GM12873 (cell line): ENCODE data around the gene UNG.

Source experiments
- TF ChIP-seq, protein P1 (sequence below): IDR thresholded peaks from 2 replicates; pipeline ENCODE4 v1.5.1; 2012; ENCODE audit warnings: low read depth, mild to moderate bottlenecking, moderate library complexity, low read length, control low read depth; ENCODE audit not compliant: insufficient read depth; ENCODE audit errors: missing control alignments

The UNG gene

DNA sequence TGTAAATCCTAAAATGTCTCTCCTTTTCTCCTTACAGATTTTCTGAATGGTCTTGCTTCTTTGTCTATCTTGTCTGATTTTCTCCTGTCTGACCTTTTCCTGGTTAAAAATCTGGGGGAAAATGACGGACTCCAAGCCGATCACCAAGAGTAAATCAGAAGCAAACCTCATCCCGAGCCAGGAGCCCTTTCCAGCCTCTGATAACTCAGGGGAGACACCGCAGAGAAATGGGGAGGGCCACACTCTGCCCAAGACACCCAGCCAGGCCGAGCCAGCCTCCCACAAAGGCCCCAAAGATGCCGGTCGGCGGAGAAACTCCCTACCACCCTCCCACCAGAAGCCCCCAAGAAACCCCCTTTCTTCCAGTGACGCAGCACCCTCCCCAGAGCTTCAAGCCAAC, 42.0 kb downstream of the UNG start:
- TF ChIP-seq, protein P1, sequence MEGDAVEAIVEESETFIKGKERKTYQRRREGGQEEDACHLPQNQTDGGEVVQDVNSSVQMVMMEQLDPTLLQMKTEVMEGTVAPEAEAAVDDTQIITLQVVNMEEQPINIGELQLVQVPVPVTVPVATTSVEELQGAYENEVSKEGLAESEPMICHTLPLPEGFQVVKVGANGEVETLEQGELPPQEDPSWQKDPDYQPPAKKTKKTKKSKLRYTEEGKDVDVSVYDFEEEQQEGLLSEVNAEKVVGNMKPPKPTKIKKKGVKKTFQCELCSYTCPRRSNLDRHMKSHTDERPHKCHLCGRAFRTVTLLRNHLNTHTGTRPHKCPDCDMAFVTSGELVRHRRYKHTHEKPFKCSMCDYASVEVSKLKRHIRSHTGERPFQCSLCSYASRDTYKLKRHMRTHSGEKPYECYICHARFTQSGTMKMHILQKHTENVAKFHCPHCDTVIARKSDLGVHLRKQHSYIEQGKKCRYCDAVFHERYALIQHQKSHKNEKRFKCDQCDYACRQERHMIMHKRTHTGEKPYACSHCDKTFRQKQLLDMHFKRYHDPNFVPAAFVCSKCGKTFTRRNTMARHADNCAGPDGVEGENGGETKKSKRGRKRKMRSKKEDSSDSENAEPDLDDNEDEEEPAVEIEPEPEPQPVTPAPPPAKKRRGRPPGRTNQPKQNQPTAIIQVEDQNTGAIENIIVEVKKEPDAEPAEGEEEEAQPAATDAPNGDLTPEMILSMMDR = no peak

DNA sequence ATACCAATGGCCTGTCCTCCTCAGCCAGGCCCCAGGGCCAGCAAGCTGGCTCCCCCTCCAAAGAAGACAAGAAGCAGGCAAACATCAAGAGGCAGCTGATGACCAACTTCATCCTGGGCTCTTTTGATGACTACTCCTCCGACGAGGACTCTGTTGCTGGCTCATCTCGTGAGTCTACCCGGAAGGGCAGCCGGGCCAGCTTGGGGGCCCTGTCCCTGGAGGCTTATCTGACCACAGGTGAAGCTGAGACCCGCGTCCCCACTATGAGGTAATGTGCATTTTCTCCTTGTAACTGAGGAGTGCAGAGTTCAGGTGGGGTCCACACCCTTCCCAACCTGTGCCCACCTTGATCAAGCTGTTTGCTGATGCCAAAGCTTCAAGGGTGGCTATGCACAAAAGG, 42.4 kb downstream of the UNG start:
- TF ChIP-seq, protein P1 = no peak

GRCh38 chr12:109140560-109140959, 43.2 kb downstream of the UNG start:
- TF ChIP-seq, protein P1 = no peak

- TF ChIP-seq, protein P1 = no peak
Measured at GRCh38 chr12:109144224-109144623, 46.8 kb downstream of the UNG start.

GRCh38 chr12:109147954-109148353, 50.6 kb downstream of the UNG start:
- TF ChIP-seq, protein P1 = no peak

- TF ChIP-seq, protein P1 = no peak
Measured at GRCh38 chr12:109150124-109150640, 52.8 kb downstream of the UNG start.

GRCh38 chr12:109151457-109151856, 54.1 kb downstream of the UNG start:
- TF ChIP-seq, protein P1 = no peak

DNA sequence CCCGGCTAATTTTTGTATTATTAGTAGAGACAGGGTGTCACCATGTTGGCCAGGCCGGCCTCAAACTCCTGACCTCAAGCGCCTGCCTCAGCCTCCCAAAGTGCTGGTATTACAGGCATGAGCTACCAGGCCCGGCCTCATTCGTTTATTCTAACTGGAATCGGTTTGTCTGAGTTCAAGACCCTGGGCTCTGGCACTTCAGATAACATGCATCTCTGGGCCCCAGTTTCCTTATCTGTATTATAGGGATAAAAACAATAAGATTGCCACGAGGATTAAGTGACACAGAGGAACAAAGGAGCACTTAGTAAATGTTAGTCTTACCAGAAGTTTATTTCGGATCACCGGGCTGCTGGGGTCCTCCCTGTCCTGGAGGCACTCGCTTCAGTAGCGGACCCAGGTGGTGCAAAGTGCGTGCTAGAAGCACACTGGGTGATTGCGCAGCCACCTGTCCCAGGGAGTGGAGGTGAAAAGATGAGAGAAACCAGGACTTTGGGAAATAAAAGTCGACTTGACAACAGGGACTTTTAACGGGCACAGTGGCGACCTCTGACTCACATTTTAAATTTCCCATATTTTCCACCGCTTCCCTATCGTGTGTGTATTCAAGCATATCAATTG, 56.5 kb downstream of the UNG start:
- TF ChIP-seq, protein P1 = no peak
